ENCODE measurements around the gene HDAC9.

DNA sequence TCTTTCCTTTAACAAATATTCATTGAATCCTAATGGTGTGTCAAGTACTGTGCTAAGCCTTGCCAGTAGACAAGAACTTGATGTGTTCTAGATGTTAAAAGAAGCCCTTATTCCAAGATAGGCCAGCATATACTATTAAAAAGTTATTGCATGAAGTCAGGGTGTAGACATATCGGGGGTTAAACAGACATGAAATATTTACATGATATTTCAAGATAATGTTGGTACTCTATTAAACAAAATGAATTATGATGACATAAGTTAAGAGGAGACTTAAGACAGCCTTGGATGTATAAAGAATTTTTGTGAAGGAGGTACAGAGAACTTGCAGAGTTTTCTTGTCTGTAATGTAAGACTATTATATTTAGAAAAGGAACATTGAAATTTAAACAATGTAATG, 44.8 kb downstream of the HDAC9 start:
- TF ChIP-seq, protein P1, sequence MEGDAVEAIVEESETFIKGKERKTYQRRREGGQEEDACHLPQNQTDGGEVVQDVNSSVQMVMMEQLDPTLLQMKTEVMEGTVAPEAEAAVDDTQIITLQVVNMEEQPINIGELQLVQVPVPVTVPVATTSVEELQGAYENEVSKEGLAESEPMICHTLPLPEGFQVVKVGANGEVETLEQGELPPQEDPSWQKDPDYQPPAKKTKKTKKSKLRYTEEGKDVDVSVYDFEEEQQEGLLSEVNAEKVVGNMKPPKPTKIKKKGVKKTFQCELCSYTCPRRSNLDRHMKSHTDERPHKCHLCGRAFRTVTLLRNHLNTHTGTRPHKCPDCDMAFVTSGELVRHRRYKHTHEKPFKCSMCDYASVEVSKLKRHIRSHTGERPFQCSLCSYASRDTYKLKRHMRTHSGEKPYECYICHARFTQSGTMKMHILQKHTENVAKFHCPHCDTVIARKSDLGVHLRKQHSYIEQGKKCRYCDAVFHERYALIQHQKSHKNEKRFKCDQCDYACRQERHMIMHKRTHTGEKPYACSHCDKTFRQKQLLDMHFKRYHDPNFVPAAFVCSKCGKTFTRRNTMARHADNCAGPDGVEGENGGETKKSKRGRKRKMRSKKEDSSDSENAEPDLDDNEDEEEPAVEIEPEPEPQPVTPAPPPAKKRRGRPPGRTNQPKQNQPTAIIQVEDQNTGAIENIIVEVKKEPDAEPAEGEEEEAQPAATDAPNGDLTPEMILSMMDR (IDR thresholded peaks at IDR 0.05; ENCODE audit: low read depth, low read length, poor library complexity, severe bottlenecking) = no peak
- TF ChIP-seq EZH2phosphoT487 (IDR thresholded peaks at IDR 0.05; ENCODE audit: borderline replicate concordance, low read length) = no peak

All from DOHH2 (cell line).